ENCODE measurements around the gene AHSA1. TPM values are rescaled to one million over a fixed set of nuclear protein-coding genes. Genes with fewer than 3 reads are reported as not detected.

The AHSA1 gene
- total RNA-seq, 4 donors from 2014 or later: 49.4 to 111 (median 93.2) TPM

DNA sequence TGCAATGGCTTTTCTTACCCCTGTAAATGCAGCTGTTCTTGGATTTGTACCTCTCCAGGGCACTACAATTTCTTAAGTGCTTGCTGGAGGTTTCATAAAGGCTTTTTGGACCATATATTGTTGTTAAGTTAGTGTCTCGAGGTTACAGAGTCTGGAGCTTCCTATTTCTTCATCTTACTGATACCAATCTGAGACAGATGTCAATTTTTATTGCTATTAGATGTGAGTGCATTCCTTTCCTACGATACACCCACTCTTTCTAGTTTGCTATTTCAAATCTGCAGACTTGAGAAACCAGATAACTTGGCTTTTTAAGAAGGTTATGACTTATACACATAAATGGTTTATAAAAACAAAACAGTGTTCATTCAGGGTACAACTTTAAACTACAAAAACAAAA is 36.7 kb upstream of the AHSA1 start:
- no peaks in the 10 kb centered on the region for H3K4me1 ChIP-seq
- peaks cover 27 to 33% of the 10 kb centered on the region in 2 donors for H3K36me3 ChIP-seq
- H3K4me3 ChIP-seq (replicated peaks in 1 of 3): no peak overlapping the region
- WGBS, 2 donors: 48 to 99% methylated on average over 2 of the region's 2 CpGs
- no peaks in the 10 kb centered on the region for H3K27me3 ChIP-seq
- intact Hi-C loops (cut with DNase I): no loop called here
- no peak for DNase-seq
- no peak for TF ChIP-seq POLR2A (IDR thresholded peaks at IDR 0.05)
- TF ChIP-seq, protein P1, sequence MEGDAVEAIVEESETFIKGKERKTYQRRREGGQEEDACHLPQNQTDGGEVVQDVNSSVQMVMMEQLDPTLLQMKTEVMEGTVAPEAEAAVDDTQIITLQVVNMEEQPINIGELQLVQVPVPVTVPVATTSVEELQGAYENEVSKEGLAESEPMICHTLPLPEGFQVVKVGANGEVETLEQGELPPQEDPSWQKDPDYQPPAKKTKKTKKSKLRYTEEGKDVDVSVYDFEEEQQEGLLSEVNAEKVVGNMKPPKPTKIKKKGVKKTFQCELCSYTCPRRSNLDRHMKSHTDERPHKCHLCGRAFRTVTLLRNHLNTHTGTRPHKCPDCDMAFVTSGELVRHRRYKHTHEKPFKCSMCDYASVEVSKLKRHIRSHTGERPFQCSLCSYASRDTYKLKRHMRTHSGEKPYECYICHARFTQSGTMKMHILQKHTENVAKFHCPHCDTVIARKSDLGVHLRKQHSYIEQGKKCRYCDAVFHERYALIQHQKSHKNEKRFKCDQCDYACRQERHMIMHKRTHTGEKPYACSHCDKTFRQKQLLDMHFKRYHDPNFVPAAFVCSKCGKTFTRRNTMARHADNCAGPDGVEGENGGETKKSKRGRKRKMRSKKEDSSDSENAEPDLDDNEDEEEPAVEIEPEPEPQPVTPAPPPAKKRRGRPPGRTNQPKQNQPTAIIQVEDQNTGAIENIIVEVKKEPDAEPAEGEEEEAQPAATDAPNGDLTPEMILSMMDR (IDR thresholded peaks at IDR 0.05): no peak
- no peak overlapping the region for H3K27ac ChIP-seq
- H3K9me3 ChIP-seq: no peaks in the 10 kb centered on the region

DNA sequence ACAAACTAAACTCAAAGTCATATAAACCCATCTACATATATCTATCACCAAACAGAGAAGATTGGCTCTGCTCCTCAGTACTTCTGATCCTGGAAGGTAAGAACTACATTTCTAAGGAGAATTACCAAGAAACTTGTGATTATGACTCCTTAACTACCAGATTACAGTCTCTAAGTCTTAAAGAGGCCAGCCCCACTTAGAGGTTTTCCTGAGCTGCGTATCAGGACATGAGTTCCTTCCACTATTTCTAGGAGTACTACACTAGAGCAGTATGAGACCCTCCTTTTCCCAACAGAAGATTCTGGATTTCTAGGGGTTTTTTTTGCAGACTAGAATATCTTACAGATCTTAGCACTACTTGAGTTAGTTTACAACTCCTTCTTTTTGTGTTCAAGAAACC is 34.5 kb upstream of the AHSA1 start, which contains the start of gene NOXRED1:
Gene NOXRED1, minus strand, starts transcription at position 101 of the 400 bp plus-strand sequence. CDS start 634 bp downstream, outside the sequence.
- Histone ChIP-seq H3K9me3 (no peaks in the 10 kb centered on the region), H3K27me3 (no peaks in the 10 kb centered on the region), H3K27ac (no peak within 1 kb of the TSS), H3K36me3 (peaks cover 49 to 55% of the 10 kb centered on the region in 2 donors), H3K4me1 (no peaks in the 10 kb centered on the region), H3K4me3 (replicated peaks in 1 of 3) (no peak within 1 kb of the TSS)
- DNase-seq: no peak
- 100% methylated on average over 1 of the region's 1 CpG for WGBS, 2 donors
- TF ChIP-seq POLR2A (IDR thresholded peaks at IDR 0.05): no peak
- TF ChIP-seq, protein P1 (IDR thresholded peaks at IDR 0.05): no peak
- intact Hi-C loops (cut with DNase I): no loop called here

DNA sequence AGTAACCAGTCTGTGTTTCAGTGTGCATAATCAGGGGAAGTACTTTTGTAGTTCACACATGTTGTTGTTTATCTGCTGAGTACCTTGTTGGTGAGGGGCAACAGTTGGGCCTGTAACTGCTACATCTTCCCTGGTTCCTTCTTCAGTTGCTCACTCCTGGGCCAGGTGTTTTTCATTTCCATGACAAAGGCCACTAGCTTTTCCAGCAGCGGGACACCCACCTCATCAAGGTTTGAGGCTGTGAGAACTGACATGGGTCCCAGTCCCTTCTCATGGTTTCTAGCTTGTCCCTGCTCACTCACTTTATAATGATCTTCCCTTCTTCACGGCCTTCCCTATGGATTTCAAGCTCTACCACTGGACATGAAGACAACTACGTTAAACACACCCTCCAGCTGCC is 33.0 kb upstream of the AHSA1 start:
- Histone ChIP-seq H3K27ac (no peak overlapping the region), H3K27me3 (no peaks in the 10 kb centered on the region), H3K4me1 (no peaks in the 10 kb centered on the region), H3K9me3 (no peaks in the 10 kb centered on the region), H3K4me3 (replicated peaks in 1 of 3) (no peak overlapping the region), H3K36me3 (peaks cover 54 to 67% of the 10 kb centered on the region in 2 donors)
- intact Hi-C loops (cut with DNase I): no loop called here
- 89 to 90% methylated on average over 3 of the region's 3 CpGs for WGBS, 2 donors
- TF ChIP-seq, protein P1 (IDR thresholded peaks at IDR 0.05): no peak
- DNase-seq: no peak

DNA sequence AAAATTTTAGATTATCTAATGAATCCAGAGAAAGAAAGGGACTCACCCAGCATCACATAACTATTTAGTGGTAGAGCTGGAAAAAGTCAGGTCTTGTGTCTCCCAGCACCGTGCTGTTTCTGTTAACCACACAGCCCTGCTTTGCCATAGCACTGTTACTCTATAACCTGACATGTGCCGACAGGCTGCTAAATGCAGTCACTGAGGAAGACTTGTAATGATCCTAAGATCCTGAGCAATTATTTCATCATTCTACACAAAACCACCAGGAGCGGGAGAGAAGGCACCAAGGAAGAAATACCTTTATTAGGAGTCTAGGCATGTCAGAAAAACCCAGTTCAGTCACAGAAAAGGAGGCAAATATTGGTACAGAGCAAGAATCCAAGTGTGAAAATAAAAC is 31.5 kb upstream of the AHSA1 start:
- Histone ChIP-seq H3K9me3 (no peaks in the 10 kb centered on the region), H3K27me3 (no peaks in the 10 kb centered on the region), H3K27ac (no peak overlapping the region), H3K4me3 (replicated peaks in 1 of 3) (no peak overlapping the region), H3K36me3 (peaks cover 57 to 73% of the 10 kb centered on the region in 2 donors), H3K4me1 (no peaks in the 10 kb centered on the region)
- DNase-seq: no peak
- TF ChIP-seq, protein P1 (IDR thresholded peaks at IDR 0.05): no peak
- 92 to 99% methylated on average over 3 of the region's 3 CpGs for WGBS, 2 donors
- intact Hi-C loops (cut with DNase I): no loop called here

DNA sequence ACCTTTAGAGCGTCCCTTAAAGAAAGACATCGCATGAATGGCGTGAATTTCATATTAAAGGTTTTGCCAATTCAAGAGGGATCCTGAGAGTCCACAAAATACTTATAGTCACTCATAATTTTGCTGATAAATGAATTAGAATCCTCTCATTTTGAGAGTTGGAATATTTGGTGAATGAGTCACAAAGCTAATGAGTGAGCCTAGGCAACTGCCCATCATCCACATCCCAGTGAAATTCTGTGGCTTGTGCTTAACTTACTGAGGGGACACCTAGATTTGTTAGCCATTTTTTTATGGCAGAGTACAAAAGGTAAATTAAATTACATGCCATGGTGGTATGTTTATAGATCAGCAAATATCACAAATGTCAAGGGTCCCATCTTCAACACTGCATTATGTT is 21.9 kb upstream of the AHSA1 start:
- Histone ChIP-seq H3K27me3 (no peaks in the 10 kb centered on the region), H3K4me3 (replicated peaks in 1 of 3) (no peak overlapping the region), H3K4me1 (no peaks in the 10 kb centered on the region), H3K27ac (no peak overlapping the region), H3K36me3 (peaks cover 47% of the 10 kb centered on the region in 2 donors), H3K9me3 (no peaks in the 10 kb centered on the region)
- WGBS, 2 donors: 94 to 98% methylated on average over 3 of the region's 3 CpGs
- intact Hi-C loops (cut with DNase I): no loop called here
- no peak for DNase-seq
- TF ChIP-seq, protein P1 (IDR thresholded peaks at IDR 0.05): no peak
- TF ChIP-seq POLR2A (IDR thresholded peaks at IDR 0.05): no peak

Measured in thyroid gland (tissue), 4 donors.